Measurements from ENCODE around the gene GPR173.

GPR173 gene

GRCh38 chrX:53091354-53091753 is 42.8 kb downstream of the GPR173 start:
- no peak for DNase-seq

DNA sequence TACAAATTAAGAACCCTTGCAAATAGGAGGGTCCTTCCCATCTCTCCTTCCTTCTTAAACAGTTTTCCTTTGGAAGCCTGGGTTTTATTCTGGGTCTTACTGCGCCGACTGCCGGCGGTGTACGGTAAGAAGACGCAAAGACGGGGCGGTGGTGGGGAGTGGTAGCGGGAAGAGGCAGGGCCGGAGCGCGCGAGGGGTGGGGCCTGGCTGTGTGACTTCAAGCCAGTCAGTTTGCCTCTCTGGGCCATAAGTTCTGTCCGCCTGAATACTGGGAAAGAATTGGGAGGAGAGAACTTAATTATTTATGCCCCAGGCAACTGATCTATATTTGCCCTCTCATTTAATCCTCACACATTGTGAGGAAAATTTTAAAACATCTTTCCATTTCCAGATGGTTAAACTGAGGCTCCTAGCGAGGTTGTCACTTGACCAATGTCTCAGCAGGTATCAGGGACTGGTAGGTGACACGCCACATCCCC is 44.6 kb downstream of the GPR173 start:
- DNase-seq = peak; percentile 49

GRCh38 chrX:53093748-53094581 is 45.4 kb downstream of the GPR173 start, which contains the start of gene KANTR:
Gene KANTR, plus strand, starts transcription at chrX:53094142. Its CDS starts 30,131 bp downstream, at chrX:53124273.
- DNase-seq = peak; percentile 91

GRCh38 chrX:53094582-53094905 is 46.0 kb downstream of the GPR173 start:
- DNase-seq = no peak

DNA sequence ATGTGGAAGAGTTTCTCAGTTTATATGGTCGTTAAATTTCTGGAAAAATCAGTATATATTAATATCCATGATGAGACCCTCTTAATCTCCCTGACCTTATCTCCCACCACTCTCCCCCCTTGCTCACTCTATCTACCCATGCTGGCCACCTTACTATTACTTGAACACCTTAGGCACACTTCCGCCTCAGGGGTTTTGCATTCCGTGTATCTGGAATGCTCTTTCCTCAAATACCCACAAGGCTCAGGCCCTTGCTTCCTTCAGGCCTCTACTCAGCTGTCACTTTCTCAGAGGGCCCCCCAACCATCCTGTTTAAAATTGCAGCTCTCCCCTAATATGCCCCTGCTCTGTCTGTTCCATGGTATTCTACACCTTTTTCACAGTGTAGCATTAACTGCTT is 47.2 kb downstream of the GPR173 start:
- DNase-seq = no peak

- no peak for DNase-seq
Measured at GRCh38 chrX:53114864-53115549, 66.4 kb downstream of the GPR173 start.

GRCh38 chrX:53115550-53115874 is 66.9 kb downstream of the GPR173 start:
- DNase-seq = no peak

DNA sequence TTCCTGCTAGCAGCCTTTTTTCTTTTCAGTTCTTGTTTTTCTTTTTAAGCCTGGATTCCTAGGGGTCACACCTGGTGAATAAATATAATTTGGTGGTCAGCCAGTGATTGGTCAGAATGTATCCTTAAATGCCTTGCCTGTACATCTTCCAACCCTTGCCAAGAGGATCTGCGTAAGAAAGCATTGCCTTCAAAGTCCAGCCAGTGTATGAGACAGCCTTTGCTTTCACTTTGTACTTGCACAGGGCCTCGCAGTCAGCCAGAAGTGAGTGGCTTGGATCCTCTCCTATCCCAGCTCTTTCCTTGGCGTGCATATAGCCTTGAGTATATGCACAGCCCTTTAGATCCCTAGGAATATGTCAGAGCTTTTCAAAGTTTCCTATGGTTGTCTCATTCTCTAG is 67.5 kb downstream of the GPR173 start:
- no peak for DNase-seq

DNA sequence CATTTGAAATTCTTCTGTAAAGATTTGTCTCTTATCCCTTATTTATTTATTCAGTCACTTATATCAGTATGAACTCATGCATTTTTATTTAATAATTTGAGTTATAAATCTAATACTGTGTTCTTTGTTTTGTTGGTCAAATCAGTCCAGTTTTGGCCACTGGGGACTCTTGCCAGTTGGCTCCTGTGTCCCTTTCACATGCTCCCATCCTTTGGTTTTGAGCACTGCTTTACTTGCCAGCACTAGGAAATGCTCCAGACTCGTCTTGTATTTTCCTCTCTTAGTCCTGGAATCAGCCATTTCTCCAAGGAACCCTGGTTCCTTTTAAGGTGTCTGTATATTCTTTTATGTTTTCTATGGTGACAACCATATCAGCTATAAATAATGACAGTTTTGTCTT is 73.4 kb downstream of the GPR173 start:
- DNase-seq = no peak

- DNase-seq = no peak
Measured at GRCh38 chrX:53125506-53125905, 76.9 kb downstream of the GPR173 start.

DNA sequence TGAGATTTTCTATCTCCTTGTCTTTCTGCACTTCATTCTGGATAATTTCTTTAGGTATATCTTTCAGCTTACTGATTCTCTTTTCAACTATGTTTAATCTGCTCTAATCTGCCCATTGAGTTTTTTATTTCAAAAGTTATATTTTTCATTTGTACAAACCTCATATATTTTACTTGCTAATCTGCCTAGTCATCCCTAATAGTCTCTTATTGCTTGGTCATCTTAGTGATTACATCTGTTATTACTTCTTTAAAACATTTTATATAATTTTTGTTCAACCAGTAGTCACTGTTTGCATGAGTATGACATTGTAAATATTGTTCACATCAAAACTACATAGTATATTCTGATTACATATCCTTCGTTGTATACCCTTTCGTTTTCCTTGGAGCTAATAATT is 77.8 kb downstream of the GPR173 start:
- DNase-seq = no peak

DNA sequence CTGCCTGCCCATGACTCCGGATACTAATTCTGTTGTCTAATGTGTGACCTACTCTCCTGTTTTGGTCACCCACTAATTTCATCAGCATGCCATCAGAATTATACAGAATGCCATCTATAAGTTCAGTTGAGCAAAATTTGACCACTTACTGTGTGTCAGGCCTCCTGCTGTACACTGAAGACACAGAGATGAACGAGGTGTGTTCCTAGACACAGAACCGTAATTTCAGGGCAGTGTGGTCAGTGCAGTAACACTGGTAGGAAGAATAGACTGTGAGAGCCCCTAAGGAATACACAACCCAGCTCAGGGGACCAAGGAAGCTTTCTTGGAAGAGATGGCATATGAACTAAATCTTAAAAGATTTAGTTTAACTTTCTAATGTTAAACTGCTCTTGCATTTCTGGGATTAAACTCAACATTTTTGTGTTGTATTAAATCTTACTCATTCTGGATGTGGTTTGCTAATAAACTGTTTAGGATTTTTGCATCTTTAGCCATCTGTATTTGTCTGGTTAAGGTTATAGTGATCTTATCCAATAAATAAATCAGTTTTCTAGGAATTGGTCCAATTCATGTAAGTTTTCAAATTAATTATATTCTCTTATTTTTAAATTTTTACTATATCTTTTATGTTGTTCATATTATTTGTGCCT is 79.6 kb downstream of the GPR173 start:
- DNase-seq = no peak
